AG04449 (cell line): ENCODE results near the gene RGS3.
"Not testable (repeated sequence)": the region's sequence is repeated elsewhere in the genome, so short reads cannot be mapped to it uniquely, and the experiment has no call there.

Experiments
- CTCF ChIA-PET: fragments of 350-600 bp; formaldehyde crosslinking; extraction: SDS; loops from one replicate; lab custom pipeline; 2021; ENCODE audit warnings: antibody characterized with exemption; lab: Yijun Ruan, JAX
- POLR2A ChIA-PET: fragments of 400-600, 350-600 bp; formaldehyde crosslinking; extraction: SDS; loops from one replicate; lab custom pipeline; 2020; ENCODE audit warnings: antibody characterized with exemption, inconsistent platforms; lab: Yijun Ruan, JAX
- DNase-seq: peaks from one replicate; pipeline ENCODE4 v3.0.0-alpha.2; 2010; ENCODE audit warnings: low read depth, low spot score
- H3K4me3 ChIP-seq: 2 replicates; pipeline ENCODE4 v1.5.1; 2011; ENCODE audit warnings: low read depth, mild to moderate bottlenecking, control low read depth, low read length
- CTCF ChIP-seq: IDR thresholded peaks from one replicate; pipeline ENCODE4 v1.5.1; 2011; ENCODE audit warnings: mild to moderate bottlenecking, moderate library complexity, low read length, control low read depth, inconsistent platforms; ENCODE audit not compliant: insufficient read depth; ENCODE audit errors: missing control alignments

RGS3 gene

DNA sequence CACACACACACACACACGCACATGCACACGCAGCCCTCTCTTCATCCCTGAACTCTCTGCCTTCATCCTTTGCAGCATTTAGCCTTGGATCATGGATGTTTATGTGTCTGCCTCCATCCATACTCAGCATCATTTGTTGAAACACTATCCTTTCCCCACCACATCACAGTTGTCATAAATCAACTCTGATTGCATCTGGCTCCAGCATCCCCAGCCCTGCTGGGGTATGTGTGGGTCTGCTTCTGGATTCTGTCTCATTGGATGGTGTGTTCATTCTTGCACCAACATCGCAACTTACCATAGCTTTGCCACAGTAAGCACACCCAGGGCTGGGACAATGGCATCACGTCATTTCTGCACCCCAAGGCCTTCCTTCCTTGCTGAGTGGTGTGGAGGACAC lies 175.4 kb downstream of the RGS3 start:
- no peak for TF ChIP-seq CTCF
- ChIA-PET CTCF (interaction anchor here (1.2 to 5.2 kb wide), 3 partner anchors 17 to 235 kb away, joined by 3 to 33 read pairs (median 4); no protein-coding TSS in a partner anchor), POLR2A (no interaction called here)
- H3K4me3 ChIP-seq = no peak overlapping the region
- no peak for DNase-seq

- POLR2A ChIA-PET, H3K4me3 ChIP-seq, DNase-seq: not testable (repeated sequence)
- CTCF ChIA-PET = interaction anchor here (0.7 to 5.2 kb wide), 3 partner anchors 11 to 48 kb away, joined by 3 to 33 read pairs (median 4); no protein-coding TSS in a partner anchor
Observed at GRCh38 chr9:113639411-113639970, 176.0 kb downstream of the RGS3 start.

DNA sequence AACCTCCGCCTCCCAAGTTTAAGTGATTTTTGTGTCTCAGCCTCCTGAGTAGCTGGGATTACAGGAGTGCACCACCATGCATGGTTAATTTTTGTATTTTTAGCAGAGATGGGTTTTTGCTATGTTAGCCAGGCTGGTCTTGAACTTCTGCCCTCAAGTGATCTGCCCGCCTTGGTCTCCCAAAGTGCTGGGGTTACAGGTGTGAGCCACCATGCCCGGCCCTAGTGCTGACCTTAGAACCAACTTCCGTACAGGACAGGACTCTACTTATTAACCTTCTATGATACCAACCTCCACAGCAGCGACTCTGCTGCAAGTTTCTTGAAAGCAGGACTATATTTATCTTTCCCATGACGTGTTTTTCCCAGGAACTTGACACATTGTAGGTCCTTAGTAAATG lies 176.9 kb downstream of the RGS3 start:
- no peak for DNase-seq
- H3K4me3 ChIP-seq = no peak overlapping the region
- ChIA-PET POLR2A (no interaction called here), CTCF (interaction anchor here (1.0 to 5.2 kb wide), 5 partner anchors 15 to 194 kb away, joined by 3 to 33 read pairs (median 4); no protein-coding TSS in a partner anchor)
- no peak for TF ChIP-seq CTCF

DNA sequence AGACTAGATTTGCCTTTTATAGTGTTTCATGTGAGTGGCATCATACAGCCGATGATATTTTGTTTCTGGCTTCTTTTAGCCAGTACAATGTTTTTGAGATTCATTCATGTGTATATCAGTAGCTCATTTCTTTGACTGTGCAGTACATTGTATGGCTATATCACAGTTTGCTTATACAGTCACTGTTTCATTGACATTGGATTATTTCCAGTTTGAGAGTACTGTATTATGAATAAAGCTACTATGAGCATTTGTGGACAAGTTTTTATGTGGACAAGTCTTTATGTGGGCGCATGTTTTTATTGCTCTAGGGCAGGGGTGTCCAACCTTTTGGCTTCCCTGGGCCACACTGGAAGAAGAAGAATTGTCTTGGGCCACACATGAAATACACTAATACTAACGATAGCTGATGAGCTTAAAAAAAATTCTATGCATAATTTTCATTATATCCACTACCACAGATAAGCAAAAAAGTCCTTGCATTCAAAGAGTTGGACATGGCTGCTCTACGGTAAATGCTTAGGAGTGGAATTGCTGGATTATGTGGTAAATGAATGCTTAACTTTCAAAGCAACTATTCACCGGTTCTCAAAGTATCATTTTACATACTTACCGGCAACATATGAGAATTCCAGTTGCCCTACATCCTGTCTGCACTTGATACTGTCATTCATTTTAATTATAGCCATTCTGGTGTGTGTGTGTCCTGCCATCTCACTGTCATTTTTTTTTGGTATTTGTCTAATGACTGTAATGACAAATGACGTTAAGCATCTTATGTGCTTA lies 177.8 kb downstream of the RGS3 start:
- CTCF ChIA-PET = interaction anchor here (0.9 to 5.2 kb wide), 5 partner anchors 14 to 195 kb away, joined by 3 to 33 read pairs (median 3); no protein-coding TSS in a partner anchor
- no peak for TF ChIP-seq CTCF

GRCh38 chr9:113644321-113644720 lies 180.8 kb downstream of the RGS3 start:
- ChIA-PET POLR2A (no interaction called here), CTCF (interaction anchor here (1.0 to 1.3 kb wide), 4 partner anchors 9 to 53 kb away, joined by 3 to 9 read pairs (median 5); no protein-coding TSS in a partner anchor)
- no peak for DNase-seq
- no peak for TF ChIP-seq CTCF
- no peak overlapping the region for H3K4me3 ChIP-seq

More for the DNA sequence above, 177.8 kb downstream of the RGS3 start:
- POLR2A ChIA-PET = no interaction called here
- H3K4me3 ChIP-seq = no peak overlapping the region
- DNase-seq = no peak

GRCh38 chr9:113645227-113645977 lies 181.9 kb downstream of the RGS3 start:
- no peak overlapping the region for H3K4me3 ChIP-seq
- CTCF ChIA-PET = interaction anchor here (0.6 to 1.7 kb wide), 4 partner anchors 9 to 852 kb away, joined by 3 to 6 read pairs (median 4); no protein-coding TSS in a partner anchor
- POLR2A ChIA-PET = no interaction called here
- no peak for TF ChIP-seq CTCF
- DNase-seq = no peak
